K562 (cell line): ENCODE data around the gene BOLA3. TPM values are rescaled to one million over a fixed set of nuclear protein-coding genes. Genes with fewer than 3 reads are reported as not detected.

Experiments used
- ATAC-seq: fragments of 200-7000 bp; cut with Tn5 transposase; 3 replicates; pipeline ENCODE4 v1.9.1; 2020; ENCODE audit warnings: moderate library complexity
- BruUV-seq: library from RNA; stranded (reverse); fragments of 400-500 nt; replicated peaks from 2 replicates; lab custom pipeline; 2021; lab: Mats Ljungman, UMichigan
- CTCF ChIA-PET: fragments of 300-600 bp; formaldehyde crosslinking; extraction: SDS; loops from one replicate; lab custom pipeline; 2021; ENCODE audit warnings: low intra/inter-chr PET ratio; lab: Yijun Ruan, JAX
- POLR2A ChIA-PET: fragments of 300-600, 350-650 bp; sonication (Branson Sonifier 250); formaldehyde crosslinking; extraction: SDS; loops from one replicate; lab custom pipeline; 2021; ENCODE audit warnings: antibody characterized with exemption, inconsistent platforms; lab: Yijun Ruan, JAX
- DNase-seq, 4 experiments: peaks; one replicate each; pipeline versions ENCODE4 v3.0.0 to v3.0.0-alpha.2; 2011 to 2018; ENCODE audit warnings: low spot score in 3 of 4, mixed read lengths in 3 of 4; ENCODE audit errors: extremely low read depth in 1 of 4
- FAIRE-seq: peaks from 2 replicates; lab custom pipeline; 2011; peaks lifted over from hg19 to GRCh38; lab: Jason Lieb, UNC
- H2AFZ ChIP-seq: 2 replicates; pipeline ENCODE4 v1.6.0; 2011; ENCODE audit warnings: low read depth, low read length, control low read depth, inconsistent platforms
- H3K27ac ChIP-seq: fragments of 200-600 bp; 3 replicates; pipeline ENCODE4 v1.8.0; 2011; ENCODE audit warnings: low read depth, mild to moderate bottlenecking, control low read depth, inconsistent platforms, low read length, moderate library complexity, mixed read lengths; ENCODE audit errors: extremely low read depth
- H3K27me3 ChIP-seq, 2 experiments: fragments of 300-600 bp in 1 of 2; 2 replicates in 1 of 2; 3 replicates in 1 of 2; pipeline versions ENCODE4 v1.6.0 to v1.8.0; 2011; ENCODE audit warnings: inconsistent platforms in 2 of 2, low read length in 2 of 2, mild to moderate bottlenecking in 1 of 2, mixed read lengths in 1 of 2, moderate library complexity in 1 of 2; ENCODE audit not compliant: control insufficient read depth in 2 of 2, insufficient read depth in 2 of 2
- H3K36me3 ChIP-seq: fragments of 300-600 bp; 3 replicates; pipeline ENCODE4 v1.8.0; 2011; ENCODE audit warnings: mild to moderate bottlenecking, low read length, inconsistent platforms; ENCODE audit not compliant: control insufficient read depth, insufficient read depth
- H3K4me1 ChIP-seq, 2 experiments: fragments of 200-600 bp in 1 of 2; replicated peaks in 1 of 2; 2 replicates in 1 of 2; 3 replicates in 1 of 2; pipeline versions ENCODE4 v1.5.1 to v1.8.0; 2011; ENCODE audit warnings: inconsistent platforms in 2 of 2, low read length in 2 of 2, mild to moderate bottlenecking in 1 of 2, mixed read lengths in 1 of 2, moderate library complexity in 1 of 2; ENCODE audit not compliant: control insufficient read depth in 2 of 2, insufficient read depth in 2 of 2
- H3K4me2 ChIP-seq: 2 replicates; pipeline ENCODE4 v1.6.1; 2011; ENCODE audit warnings: low read length, control low read depth, inconsistent platforms, mixed read lengths; ENCODE audit not compliant: insufficient read depth
- H3K4me3 ChIP-seq: fragments of 200-600 bp; sonication (generic), shearing (Covaris generic); 2 replicates; pipeline ENCODE4 v1.5.1; 2016; ENCODE audit warnings: control low read depth, inconsistent platforms
- H3K79me2 ChIP-seq: fragments of 200-600 bp; 3 replicates; pipeline ENCODE4 v1.8.0; 2011; ENCODE audit warnings: low read length, inconsistent platforms; ENCODE audit not compliant: control insufficient read depth, insufficient read depth
- H3K9ac ChIP-seq, 2 experiments: 2 replicates each; pipeline versions ENCODE4 v1.6.0 to v1.6.1; 2011; ENCODE audit warnings: low read depth in 2 of 2, low read length in 2 of 2, control low read depth in 1 of 2, inconsistent platforms in 1 of 2, mild to moderate bottlenecking in 1 of 2, mixed read lengths in 1 of 2; ENCODE audit not compliant: insufficient read depth in 1 of 2
- H3K9me1 ChIP-seq: one replicate; pipeline ENCODE4 v1.6.0; 2011; ENCODE audit warnings: inconsistent platforms, mild to moderate bottlenecking, low read length, moderate library complexity; ENCODE audit not compliant: control insufficient read depth, insufficient read depth
- H3K9me3 ChIP-seq: replicated peaks from 2 replicates; pipeline ENCODE4 v1.5.1; 2011; ENCODE audit warnings: low read depth, low read length, inconsistent platforms; ENCODE audit not compliant: control insufficient read depth, insufficient read depth
- H4K20me1 ChIP-seq: replicated peaks from 2 replicates; pipeline ENCODE4 v1.6.1; 2011; ENCODE audit warnings: low read length, inconsistent platforms, mixed read lengths; ENCODE audit not compliant: control insufficient read depth, insufficient read depth
- AFF1 ChIP-seq, 2 experiments: fragments of 450-650 bp; IDR thresholded peaks; 2 replicates each; pipeline ENCODE4 v1.6.1; 2018; ENCODE audit warnings: mild to moderate bottlenecking in 2 of 2, low read depth in 1 of 2; ENCODE audit not compliant: partially characterized antibody in 2 of 2
- BRCA1 ChIP-seq, 2 experiments: fragments of 450-650 bp in 1 of 2; sonication (generic) in 1 of 2; formaldehyde crosslinking in 1 of 2; IDR thresholded peaks; 2 replicates each; pipeline versions ENCODE4 v1.5.0 to v1.6.1; 2017 to 2020; ENCODE audit warnings: mild to moderate bottlenecking in 1 of 2, missing genetic modification reagents in 1 of 2
- EHMT2 ChIP-seq: fragments of 450-650 bp; IDR thresholded peaks from 2 replicates; pipeline ENCODE4 v1.6.1; 2018; ENCODE audit warnings: antibody characterized with exemption
- ELF4 ChIP-seq: fragments of 450-650 bp; formaldehyde crosslinking; IDR thresholded peaks from 2 replicates; pipeline ENCODE4 v1.4.0; 2022; ENCODE audit warnings: missing genetic modification characterization
- ERF ChIP-seq: fragments of 450-650 bp; formaldehyde crosslinking; IDR thresholded peaks from 2 replicates; pipeline ENCODE4 v1.4.0; 2020; ENCODE audit warnings: mild to moderate bottlenecking, mixed read lengths
- HBP1 ChIP-seq: fragments of 450-650 bp; formaldehyde crosslinking; IDR thresholded peaks from 2 replicates; pipeline ENCODE4 v1.4.0; 2022; ENCODE audit warnings: missing genetic modification characterization
- SAP30 ChIP-seq: fragments of 200-600 bp; sonication (generic); IDR thresholded peaks from 2 replicates; pipeline ENCODE4 v1.6.1; 2012; ENCODE audit warnings: borderline replicate concordance, low read depth, mild to moderate bottlenecking, moderate library complexity, low read length, control low read depth, inconsistent platforms; ENCODE audit not compliant: insufficient read depth, poor library complexity, severe bottlenecking
- SMARCA4 ChIP-seq: fragments of 450-650 bp; IDR thresholded peaks from 2 replicates; pipeline ENCODE4 v1.6.1; 2016
- ZNF384 ChIP-seq: IDR thresholded peaks from 2 replicates; pipeline ENCODE4 v1.6.1; 2012; ENCODE audit warnings: low read depth, low read length, improper control_type of control experiment
- ZNF764 ChIP-seq: fragments of 250-450 bp; sonication (Bioruptor Pico); IDR thresholded peaks from 2 replicates; pipeline ENCODE4 v1.4.0; 2020; ENCODE audit warnings: low read depth, mild to moderate bottlenecking, moderate library complexity
- WGBS: fragments of 100-300 bp; shearing (Covaris generic); methylation state at CpG from one replicate; pipeline ENCODE4 v1.1.6; 2016; ENCODE audit warnings: low coverage, mixed read lengths; ENCODE audit not compliant: insufficient coverage; ENCODE audit errors: missing lambda C conversion rate; 5-methylcytosine and 5-hydroxymethylcytosine counted together
- in situ Hi-C: fragments of 300-500 bp; cut with MboI; formaldehyde crosslinking; loops from 4 replicates; pipeline ENCODE4 v1.15.0; 2018; ENCODE audit warnings: inconsistent platforms, mixed read lengths
- intact Hi-C: fragments of 100-400 bp; cut with micrococcal nuclease; formaldehyde crosslinking; loops from 2 replicates; pipeline ENCODE4 v1.14.2; 2022
- polyA plus RNA-seq, 8 experiments: library from polyadenylated mRNA; depleted of rRNA in 4 of 8; stranded (reverse) in 5 of 8; unstranded in 3 of 8; fragments of >200 nt; fragmentation: Nextera tagmentation in 2 of 8; fragmentation: Illumina TruSeq in 1 of 8; extraction: Ambion mirVana in 2 of 8; extraction: Trizol in 1 of 8; gene quantifications; 2 replicates each; pipeline versions ENCODE4 v1.2.1 to v1.2.3, GENCODE V29; 2011 to 2014; ENCODE audit warnings: inconsistent platforms in 1 of 8, missing spikeins in 1 of 8
- total RNA-seq, 7 experiments: library from RNA; depleted of rRNA in 6 of 7; stranded (reverse); fragments of >200 nt in 6 of 7; fragmentation: Illumina TruSeq in 2 of 7; extraction: Trizol in 2 of 7; gene quantifications; 2 replicates each; pipeline versions ENCODE4 v1.2.1 to v1.2.3, GENCODE V29; 2011 to 2021; ENCODE audit warnings: low replicate concordance in 1 of 7
- TF ChIP-seq, protein P1 (sequence below): fragments of 450-650 bp; IDR thresholded peaks from 2 replicates; pipeline ENCODE4 v1.6.1; 2016

The BOLA3 gene
- total and polyA plus RNA-seq, 9 of the 15 experiments (the other 6 are each of a cell fraction or from before 2014, with no cell fraction given), result 149 to 619 (median 255) TPM

GRCh38 chr2:74097574-74097973 is 50.1 kb downstream of the BOLA3 start (continued):
- no peak for TF ChIP-seq AFF1 (IDR thresholded peaks at IDR 0.05; ENCODE audit: low read depth in 1 of 2, partially characterized antibody in 2 of 2)

- H3K4me1 ChIP-seq, result no peaks in the 10 kb centered on the region; a peak in 1 of 5 replicates
- no peaks in the 10 kb centered on the region for H4K20me1 ChIP-seq
- H3K9ac ChIP-seq, result no peak overlapping the region
- no peak overlapping the region for H2AFZ ChIP-seq
- H3K36me3 ChIP-seq, result peaks cover 74% of the 10 kb centered on the region; the same call in 2 of the 3 replicates
- 84% methylated on average over 2 of the region's 2 CpGs for WGBS
- no peak overlapping the region for H3K27ac ChIP-seq
- in situ Hi-C loops, result no loop called here
- H3K9me1 ChIP-seq, result no peaks in the 10 kb centered on the region
- no peaks in the 10 kb centered on the region for H3K9me3 ChIP-seq
- intact Hi-C loops, result no loop called here
- no peaks in the 10 kb centered on the region for H3K27me3 ChIP-seq
- no peak overlapping the region for H3K4me3 ChIP-seq
- ChIA-PET CTCF (no interaction called here), POLR2A (no interaction called here)
- H3K4me2 ChIP-seq, result no peak overlapping the region
- ATAC-seq, result no peak
- TF ChIP-seq SMARCA4, result no peak
- TF ChIP-seq, protein P1, sequence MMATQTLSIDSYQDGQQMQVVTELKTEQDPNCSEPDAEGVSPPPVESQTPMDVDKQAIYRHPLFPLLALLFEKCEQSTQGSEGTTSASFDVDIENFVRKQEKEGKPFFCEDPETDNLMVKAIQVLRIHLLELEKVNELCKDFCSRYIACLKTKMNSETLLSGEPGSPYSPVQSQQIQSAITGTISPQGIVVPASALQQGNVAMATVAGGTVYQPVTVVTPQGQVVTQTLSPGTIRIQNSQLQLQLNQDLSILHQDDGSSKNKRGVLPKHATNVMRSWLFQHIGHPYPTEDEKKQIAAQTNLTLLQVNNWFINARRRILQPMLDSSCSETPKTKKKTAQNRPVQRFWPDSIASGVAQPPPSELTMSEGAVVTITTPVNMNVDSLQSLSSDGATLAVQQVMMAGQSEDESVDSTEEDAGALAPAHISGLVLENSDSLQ, result no peak
- no peak for TF ChIP-seq ERF
- TF ChIP-seq ZNF384, result no peak
- no peak for TF ChIP-seq ELF4 (CRISPR knock-in tag)
- no peak for TF ChIP-seq SAP30
- TF ChIP-seq BRCA1 (IDR thresholded peaks at IDR 0.05), result no peak
- TF ChIP-seq BRCA1 (CRISPR knock-in tag; IDR thresholded peaks at IDR 0.05), result no peak
- TF ChIP-seq HBP1 (CRISPR knock-in tag), result no peak
- TF ChIP-seq ZNF764 (CRISPR knock-in tag), result no peak
- TF ChIP-seq EHMT2, result no peak
- no peak for FAIRE-seq
- H3K79me2 ChIP-seq, result no peaks in the 10 kb centered on the region
- no TSS peak for BruUV-seq
- no peak for DNase-seq
These were observed 51.7 kb downstream of the BOLA3 start for GRCh38 chr2:74096052-74096451.
